ENCODE results near the gene SULT2A1. TPM values are rescaled to one million over a fixed set of nuclear protein-coding genes. Genes with fewer than 3 reads are reported as not detected.

SULT2A1 gene
- total and polyA plus RNA-seq, 2 donors (not counting 1 experiment from before 2014, with no cell fraction given) = not detected

- peaks cover 8% of the 10 kb centered on the region for H3K27me3 ChIP-seq (ENCODE audit: control insufficient read depth, insufficient read depth, low read length)
- H3K4me1 ChIP-seq (ENCODE audit: control insufficient read depth, extremely low read depth, insufficient read depth, low read length) = no peaks in the 10 kb centered on the region
- no peaks in the 10 kb centered on the region for H4K20me1 ChIP-seq (ENCODE audit: control insufficient read depth, extremely low read depth, insufficient read depth, low read length)
- DNase-seq (ENCODE audit: low read depth in 2 of 2) = no peak
- no peaks in the 10 kb centered on the region for H3K36me3 ChIP-seq (ENCODE audit: control insufficient read depth, insufficient read depth, low read length)
- TF ChIP-seq, protein P1, sequence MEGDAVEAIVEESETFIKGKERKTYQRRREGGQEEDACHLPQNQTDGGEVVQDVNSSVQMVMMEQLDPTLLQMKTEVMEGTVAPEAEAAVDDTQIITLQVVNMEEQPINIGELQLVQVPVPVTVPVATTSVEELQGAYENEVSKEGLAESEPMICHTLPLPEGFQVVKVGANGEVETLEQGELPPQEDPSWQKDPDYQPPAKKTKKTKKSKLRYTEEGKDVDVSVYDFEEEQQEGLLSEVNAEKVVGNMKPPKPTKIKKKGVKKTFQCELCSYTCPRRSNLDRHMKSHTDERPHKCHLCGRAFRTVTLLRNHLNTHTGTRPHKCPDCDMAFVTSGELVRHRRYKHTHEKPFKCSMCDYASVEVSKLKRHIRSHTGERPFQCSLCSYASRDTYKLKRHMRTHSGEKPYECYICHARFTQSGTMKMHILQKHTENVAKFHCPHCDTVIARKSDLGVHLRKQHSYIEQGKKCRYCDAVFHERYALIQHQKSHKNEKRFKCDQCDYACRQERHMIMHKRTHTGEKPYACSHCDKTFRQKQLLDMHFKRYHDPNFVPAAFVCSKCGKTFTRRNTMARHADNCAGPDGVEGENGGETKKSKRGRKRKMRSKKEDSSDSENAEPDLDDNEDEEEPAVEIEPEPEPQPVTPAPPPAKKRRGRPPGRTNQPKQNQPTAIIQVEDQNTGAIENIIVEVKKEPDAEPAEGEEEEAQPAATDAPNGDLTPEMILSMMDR (conservative IDR thresholded peaks at IDR 0.05 in 1 of 2, IDR thresholded peaks at IDR 0.05 in 1 of 2; ENCODE audit: low read depth in 1 of 2, low read length in 2 of 2) = no peak
- no peak for TF ChIP-seq EZH2 (IDR thresholded peaks at IDR 0.05; ENCODE audit: low read length, missing control alignments)
- H3K9me3 ChIP-seq (ENCODE audit: control insufficient read depth, insufficient read depth, low read depth, low read length) = no peaks in the 10 kb centered on the region
- no peak overlapping the region for H3K9ac ChIP-seq (ENCODE audit: insufficient read depth, low read length)
- no peak overlapping the region for H2AFZ ChIP-seq (ENCODE audit: low read length)
- H3K4me3 ChIP-seq (replicated peaks in 1 of 4; ENCODE audit: control extremely low read depth in 1 of 4, insufficient read depth in 1 of 4, low read depth in 3 of 4, low read length in 4 of 4) = no peak overlapping the region
- no peaks in the 10 kb centered on the region for H3K79me2 ChIP-seq (ENCODE audit: control insufficient read depth, insufficient read depth, low read length)
- no peak overlapping the region for H3K4me2 ChIP-seq (ENCODE audit: extremely low read depth, insufficient read depth, low read length)
- no peak overlapping the region for H3K27ac ChIP-seq (ENCODE audit: insufficient read depth, low read length)
These were observed 37.7 kb downstream of the SULT2A1 start for GRCh38 chr19:47848425-47848822.

- no peaks in the 10 kb centered on the region for H3K9me3 ChIP-seq (ENCODE audit: control insufficient read depth, insufficient read depth, low read depth, low read length)
- H3K79me2 ChIP-seq (ENCODE audit: control insufficient read depth, insufficient read depth, low read length) = no peaks in the 10 kb centered on the region
- no peak for DNase-seq (ENCODE audit: low read depth in 2 of 2)
- H3K4me2 ChIP-seq (ENCODE audit: extremely low read depth, insufficient read depth, low read length) = no peak overlapping the region
- H3K36me3 ChIP-seq (ENCODE audit: control insufficient read depth, insufficient read depth, low read length) = no peaks in the 10 kb centered on the region
- no peak overlapping the region for H3K27ac ChIP-seq (ENCODE audit: insufficient read depth, low read length)
- TF ChIP-seq, protein P1 (conservative IDR thresholded peaks at IDR 0.05 in 1 of 2, IDR thresholded peaks at IDR 0.05 in 1 of 2; ENCODE audit: low read depth in 1 of 2, low read length in 2 of 2) = no peak
- no peak for TF ChIP-seq EZH2 (IDR thresholded peaks at IDR 0.05; ENCODE audit: low read length, missing control alignments)
- H3K27me3 ChIP-seq (ENCODE audit: control insufficient read depth, insufficient read depth, low read length) = no peaks in the 10 kb centered on the region
- no peaks in the 10 kb centered on the region for H4K20me1 ChIP-seq (ENCODE audit: control insufficient read depth, extremely low read depth, insufficient read depth, low read length)
- H3K4me3 ChIP-seq (replicated peaks in 1 of 4; ENCODE audit: control extremely low read depth in 1 of 4, insufficient read depth in 1 of 4, low read depth in 3 of 4, low read length in 4 of 4) = no peak overlapping the region
- H2AFZ ChIP-seq (ENCODE audit: low read length) = no peak overlapping the region
- H3K4me1 ChIP-seq (ENCODE audit: control insufficient read depth, extremely low read depth, insufficient read depth, low read length) = no peaks in the 10 kb centered on the region
- no peak overlapping the region for H3K9ac ChIP-seq (ENCODE audit: insufficient read depth, low read length)
These were observed 43.2 kb downstream of the SULT2A1 start for GRCh38 chr19:47842941-47843340.

DNA sequence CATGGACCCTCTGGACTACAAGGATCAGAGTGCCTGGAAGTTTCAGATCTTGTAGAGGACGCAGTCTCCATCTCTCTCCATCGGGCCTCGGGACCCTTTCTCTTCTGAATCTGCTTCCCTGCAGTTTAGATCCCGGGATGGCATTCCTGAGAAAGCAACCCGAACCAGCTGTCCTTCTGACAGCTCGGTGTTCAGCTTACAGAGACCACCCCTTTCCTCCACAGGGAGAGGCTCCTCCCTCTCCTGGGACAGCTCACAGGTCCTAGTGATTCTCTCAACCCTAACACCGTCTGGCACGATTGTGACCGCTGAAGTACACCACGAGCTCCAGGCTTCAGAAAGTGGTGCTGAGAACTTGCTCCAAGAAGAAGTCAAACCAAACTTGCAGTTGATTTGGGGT is 46.2 kb downstream of the SULT2A1 start:
- no peaks in the 10 kb centered on the region for H4K20me1 ChIP-seq (ENCODE audit: control insufficient read depth, extremely low read depth, insufficient read depth, low read length)
- no peaks in the 10 kb centered on the region for H3K27me3 ChIP-seq (ENCODE audit: control insufficient read depth, insufficient read depth, low read length)
- H3K79me2 ChIP-seq (ENCODE audit: control insufficient read depth, insufficient read depth, low read length) = no peaks in the 10 kb centered on the region
- no peaks in the 10 kb centered on the region for H3K9me3 ChIP-seq (ENCODE audit: control insufficient read depth, insufficient read depth, low read depth, low read length)
- no peak overlapping the region for H3K9ac ChIP-seq (ENCODE audit: insufficient read depth, low read length)
- no peaks in the 10 kb centered on the region for H3K4me1 ChIP-seq (ENCODE audit: control insufficient read depth, extremely low read depth, insufficient read depth, low read length)
- H3K4me3 ChIP-seq (replicated peaks in 1 of 4; ENCODE audit: control extremely low read depth in 1 of 4, insufficient read depth in 1 of 4, low read depth in 3 of 4, low read length in 4 of 4) = no peak overlapping the region
- no peak overlapping the region for H3K27ac ChIP-seq (ENCODE audit: insufficient read depth, low read length)
- H3K4me2 ChIP-seq (ENCODE audit: extremely low read depth, insufficient read depth, low read length) = no peak overlapping the region
- H3K36me3 ChIP-seq (ENCODE audit: control insufficient read depth, insufficient read depth, low read length) = no peaks in the 10 kb centered on the region
- no peak for DNase-seq (ENCODE audit: low read depth in 2 of 2)
- no peak overlapping the region for H2AFZ ChIP-seq (ENCODE audit: low read length)
- TF ChIP-seq EZH2 (IDR thresholded peaks at IDR 0.05; ENCODE audit: low read length, missing control alignments) = no peak
- TF ChIP-seq, protein P1 (conservative IDR thresholded peaks at IDR 0.05 in 1 of 2, IDR thresholded peaks at IDR 0.05 in 1 of 2; ENCODE audit: low read depth in 1 of 2, low read length in 2 of 2) = no peak

All from fibroblast of lung (primary cell).